ENCODE results near the gene RPL23. TPM values are rescaled to one million over a fixed set of nuclear protein-coding genes. Genes with fewer than 3 reads are reported as not detected.

RPL23 gene
- total RNA-seq, 2 donors from 2014 or later: 1,194 to 1,262 TPM

DNA sequence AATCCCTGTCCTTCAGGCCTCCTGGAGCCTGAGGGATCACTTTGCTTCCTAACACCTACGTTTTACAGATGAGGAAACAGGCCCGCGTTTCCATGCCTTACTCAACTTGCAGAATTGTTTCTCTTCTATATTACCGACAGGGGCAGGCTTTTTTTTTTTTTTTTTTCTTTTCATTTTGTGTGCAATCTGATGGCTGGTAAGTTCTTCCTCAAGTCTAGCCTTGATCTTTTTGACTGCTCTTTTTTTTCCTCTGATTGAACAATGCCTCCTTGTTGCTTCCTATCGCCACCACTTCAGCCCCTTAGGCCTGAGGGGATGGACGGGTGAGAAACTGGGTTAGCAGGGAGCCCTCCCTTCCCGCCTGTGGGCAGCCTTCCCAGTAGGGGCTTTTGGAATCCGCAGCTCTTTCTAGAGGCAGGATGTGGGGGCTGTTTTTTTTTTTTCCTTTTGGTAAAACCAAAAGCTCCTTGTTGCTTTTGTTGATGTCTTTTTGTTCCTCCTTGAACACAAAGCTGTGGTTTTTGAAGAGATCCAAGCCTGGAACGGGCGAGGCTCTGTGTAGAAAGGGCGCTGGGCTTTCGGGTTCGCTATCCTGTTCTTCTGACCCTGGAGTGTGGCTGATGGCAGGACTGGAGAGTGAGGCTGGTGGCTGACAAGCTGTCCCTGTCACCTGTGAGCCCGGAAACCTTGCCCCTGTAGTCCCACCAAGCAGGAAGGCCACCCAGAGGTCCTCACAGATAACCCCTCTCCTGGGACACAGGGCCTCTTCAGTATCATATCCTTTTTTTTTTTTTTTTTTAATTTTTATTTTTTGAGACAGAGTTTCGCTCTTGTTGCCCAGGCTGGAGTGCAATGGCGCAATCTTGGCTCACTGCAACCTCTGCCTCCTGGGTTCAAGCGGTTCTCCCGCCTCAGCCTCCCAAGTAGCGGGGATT is 30.3 kb upstream of the RPL23 start:
- DNase-seq: peak; percentile 69
- no peaks in the 10 kb centered on the region for H3K9me3 Mint-ChIP-seq
- WGBS, 2 experiments (ENCODE audit: insufficient coverage in 1 of 2, insufficient read length in 1 of 2): 72 to 78% methylated on average over 8 to 19 of the region's 19 CpGs
- H3K4me1 ChIP-seq (ENCODE audit: control insufficient read depth, insufficient read depth, low read length): peaks cover 27% of the 10 kb centered on the region
- H3K9me3 ChIP-seq (ENCODE audit: control insufficient read depth, low read length): no peaks in the 10 kb centered on the region
- H3K36me3 ChIP-seq (ENCODE audit: control insufficient read depth, insufficient read depth, low read length): peaks cover 78% of the 10 kb centered on the region
- peaks cover 51% of the 10 kb centered on the region for H3K36me3 Mint-ChIP-seq (ENCODE audit: low read depth)
- no peak overlapping the region for H3K4me3 ChIP-seq (ENCODE audit: low read length)
- H3K4me3 Mint-ChIP-seq: no peak overlapping the region
- peak overlapping the region; percentile 84 for H3K27ac ChIP-seq (ENCODE audit: low read depth, low read length)
- peak overlapping the region; percentile 44 for H3K27ac Mint-ChIP-seq
- peaks cover 58% of the 10 kb centered on the region for H3K4me1 Mint-ChIP-seq
- H3K27me3 ChIP-seq (ENCODE audit: control insufficient read depth, insufficient read depth, low read length, poor library complexity, severe bottlenecking): no peaks in the 10 kb centered on the region
- no peaks in the 10 kb centered on the region for H3K27me3 Mint-ChIP-seq (ENCODE audit: insufficient read depth)
- H3K9ac ChIP-seq (ENCODE audit: extremely low read depth, low read length, poor library complexity, severe bottlenecking): no peak overlapping the region
- peak; percentile 32 for TF ChIP-seq CTCF (conservative IDR thresholded peaks at IDR 0.05)

- Histone ChIP-seq H3K27me3 (ENCODE audit: control insufficient read depth, insufficient read depth, low read length, poor library complexity, severe bottlenecking) (no peaks in the 10 kb centered on the region), H3K27ac (ENCODE audit: low read depth, low read length) (no peak overlapping the region), H3K4me3 (ENCODE audit: low read length) (no peak overlapping the region), H3K9ac (ENCODE audit: extremely low read depth, low read length, poor library complexity, severe bottlenecking) (no peak overlapping the region), H3K9me3 (ENCODE audit: control insufficient read depth, low read length) (no peaks in the 10 kb centered on the region), H3K4me1 (ENCODE audit: control insufficient read depth, insufficient read depth, low read length) (peaks cover 27% of the 10 kb centered on the region), H3K36me3 (ENCODE audit: control insufficient read depth, insufficient read depth, low read length) (peaks cover 78% of the 10 kb centered on the region)
- no peak for DNase-seq
- WGBS, 2 experiments (ENCODE audit: insufficient coverage in 1 of 2, insufficient read length in 1 of 2): 90 to 96% methylated on average over 2 of the region's 2 CpGs
- Mint-ChIP-seq H3K4me1 (peaks cover 66% of the 10 kb centered on the region), H3K9me3 (no peaks in the 10 kb centered on the region), H3K36me3 (ENCODE audit: low read depth) (peaks cover 57% of the 10 kb centered on the region), H3K4me3 (no peak overlapping the region), H3K27me3 (ENCODE audit: insufficient read depth) (no peaks in the 10 kb centered on the region), H3K27ac (peak overlapping the region; percentile 39)
- no peak for TF ChIP-seq CTCF (conservative IDR thresholded peaks at IDR 0.05)
These were observed 29.3 kb upstream of the RPL23 start for GRCh38 chr17:38882870-38883269.

GRCh38 chr17:38881600-38882191 is 28.2 kb upstream of the RPL23 start:
- H3K4me1 ChIP-seq (ENCODE audit: control insufficient read depth, insufficient read depth, low read length): peaks cover 27% of the 10 kb centered on the region
- TF ChIP-seq CTCF (conservative IDR thresholded peaks at IDR 0.05): no peak
- Mint-ChIP-seq H3K9me3 (no peaks in the 10 kb centered on the region), H3K27me3 (ENCODE audit: insufficient read depth) (no peaks in the 10 kb centered on the region), H3K36me3 (ENCODE audit: low read depth) (peaks cover 55% of the 10 kb centered on the region), H3K27ac (peak overlapping the region; percentile 87), H3K4me1 (peaks cover 67% of the 10 kb centered on the region), H3K4me3 (no peak overlapping the region)
- H3K4me3 ChIP-seq (ENCODE audit: low read length): no peak overlapping the region
- DNase-seq: peak; percentile 47
- H3K9me3 ChIP-seq (ENCODE audit: control insufficient read depth, low read length): no peaks in the 10 kb centered on the region
- H3K9ac ChIP-seq (ENCODE audit: extremely low read depth, low read length, poor library complexity, severe bottlenecking): no peak overlapping the region
- WGBS, 2 experiments (ENCODE audit: insufficient coverage in 1 of 2, insufficient read length in 1 of 2): 84% methylated on average over 8 of the region's 8 CpGs; no CpG with 5 or more reads in 1 of the 2 experiments
- no peaks in the 10 kb centered on the region for H3K27me3 ChIP-seq (ENCODE audit: control insufficient read depth, insufficient read depth, low read length, poor library complexity, severe bottlenecking)
- H3K36me3 ChIP-seq (ENCODE audit: control insufficient read depth, insufficient read depth, low read length): peaks cover 81% of the 10 kb centered on the region
- H3K27ac ChIP-seq (ENCODE audit: low read depth, low read length): peak overlapping the region; percentile 66

Data from endodermal cell (in vitro differentiated cells).